Measurements from ENCODE around the gene LIMCH1.

DNA sequence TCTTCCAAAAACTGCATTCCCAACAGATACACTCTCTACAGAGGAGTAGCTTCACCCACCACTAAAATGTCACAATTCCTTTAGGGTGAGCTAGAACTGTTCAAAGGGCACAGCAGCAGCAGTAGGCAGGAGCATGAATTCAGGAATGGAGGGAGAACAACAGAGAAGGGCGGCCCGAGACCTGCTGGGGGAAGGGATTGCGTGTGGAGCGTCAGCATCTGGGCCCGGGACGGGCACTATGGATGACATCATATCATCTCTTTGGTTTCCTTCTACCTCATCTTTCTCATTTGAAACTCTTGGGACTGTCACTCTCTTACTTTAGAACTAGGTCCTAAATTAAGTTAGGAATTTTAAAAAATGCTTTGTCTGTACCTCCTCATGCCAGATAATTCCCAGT lies 115.6 kb downstream of the LIMCH1 start:
- TF ChIP-seq TAF1 (IDR thresholded peaks at IDR 0.05; ENCODE audit: low read depth, low read length) = no peak
- TF ChIP-seq POLR2A (IDR thresholded peaks at IDR 0.05; ENCODE audit: low read depth, low read length) = no peak
- TF ChIP-seq POLR2AphosphoS5 (IDR thresholded peaks at IDR 0.05; ENCODE audit: low read depth, low read length) = no peak
- TF ChIP-seq SPI1 (IDR thresholded peaks at IDR 0.05; ENCODE audit: low read depth, low read length) = no peak
- no peak for TF ChIP-seq PAX5 (IDR thresholded peaks at IDR 0.05; ENCODE audit: insufficient read depth, low read length, severe bottlenecking)

Data from GM12891 (cell line).